CD14-positive monocyte (primary cell): Measurements from ENCODE around the gene SSB. TPM values are rescaled to one million over a fixed set of nuclear protein-coding genes. Genes with fewer than 3 reads are reported as not detected.

Experiments
- DNase-seq, 3 donors: peaks; one replicate each; pipeline ENCODE4 v3.0.0-alpha.2; 2011 to 2022
- H2AFZ ChIP-seq: 2 replicates; pipeline ENCODE4 v1.6.0; 2012; ENCODE audit warnings: mild to moderate bottlenecking, low read depth, low read length, inconsistent platforms; ENCODE audit not compliant: insufficient read depth, poor library complexity, severe bottlenecking
- H3K27ac ChIP-seq, 2 donors: 1 replicate in 1 of 2; 2 replicates in 1 of 2; pipeline ENCODE4 v1.5.1; 2012 to 2013; ENCODE audit warnings: low read length in 2 of 2, control low read depth in 1 of 2, inconsistent platforms in 1 of 2, low read depth in 1 of 2, mild to moderate bottlenecking in 1 of 2
- H3K27me3 ChIP-seq, 2 donors: one replicate each; pipeline versions ENCODE4 v1.6.0 to v1.6.1; 2011 to 2013; ENCODE audit warnings: low read length in 2 of 2; ENCODE audit not compliant: control insufficient read depth in 2 of 2, insufficient read depth in 2 of 2
- H3K36me3 ChIP-seq, 2 donors: replicated peaks in 1 of 2; 1 replicate in 1 of 2; 2 replicates in 1 of 2; pipeline versions ENCODE4 v1.5.1 to v1.6.1; 2012 to 2013; ENCODE audit warnings: low read length in 2 of 2, control low read depth in 1 of 2, inconsistent platforms in 1 of 2, mild to moderate bottlenecking in 1 of 2; ENCODE audit not compliant: insufficient read depth in 2 of 2, control insufficient read depth in 1 of 2
- H3K4me1 ChIP-seq, 2 donors: 1 replicate in 1 of 2; 2 replicates in 1 of 2; pipeline versions ENCODE4 v1.5.1 to v1.6.1; 2012 to 2013; ENCODE audit warnings: low read length in 2 of 2, control low read depth in 1 of 2, inconsistent platforms in 1 of 2, mild to moderate bottlenecking in 1 of 2, moderate library complexity in 1 of 2; ENCODE audit not compliant: insufficient read depth in 2 of 2, control insufficient read depth in 1 of 2
- H3K4me2 ChIP-seq: replicated peaks from 2 replicates; pipeline ENCODE3; 2012; ENCODE audit warnings: low read length, moderate library complexity, mild to moderate bottlenecking; ENCODE audit not compliant: poor library complexity, severe bottlenecking; ENCODE audit errors: extremely low read depth
- H3K4me3 ChIP-seq, 3 experiments: fragments of 200-600 bp in 1 of 3; sonication (generic) in 1 of 3; replicated peaks in 1 of 3; 1 replicate in 2 of 3; 2 replicates in 1 of 3; pipeline ENCODE4 v1.5.1; 2011 to 2013; ENCODE audit warnings: low read length in 3 of 3, mild to moderate bottlenecking in 3 of 3, control low read depth in 2 of 3, low read depth in 2 of 3, inconsistent platforms in 1 of 3, moderate library complexity in 1 of 3
- H3K79me2 ChIP-seq: 2 replicates; pipeline ENCODE4 v1.6.0; 2012; ENCODE audit warnings: mild to moderate bottlenecking, control low read depth, inconsistent platforms, low read length, moderate library complexity; ENCODE audit not compliant: insufficient read depth
- H3K9ac ChIP-seq: 2 replicates; pipeline ENCODE4 v1.6.0; 2017; ENCODE audit warnings: low read length, mild to moderate bottlenecking; ENCODE audit not compliant: insufficient read depth, poor library complexity, severe bottlenecking
- H3K9me3 ChIP-seq, 2 donors: replicated peaks in 1 of 2; 1 replicate in 1 of 2; 2 replicates in 1 of 2; pipeline versions ENCODE4 v1.5.1 to v1.6.1; 2012 to 2013; ENCODE audit warnings: low read length in 2 of 2, control low read depth in 1 of 2; ENCODE audit not compliant: control insufficient read depth in 1 of 2, insufficient read depth in 1 of 2
- H4K20me1 ChIP-seq: 2 replicates; pipeline ENCODE4 v1.6.0; 2012; ENCODE audit warnings: mild to moderate bottlenecking, low read length, control low read depth, moderate library complexity; ENCODE audit not compliant: insufficient read depth
- H3K27ac Mint-ChIP-seq, 7 donors: one replicate each; pipeline ENCODE4 v1.8.0; 2020; ENCODE audit warnings: mild to moderate bottlenecking in 7 of 7, mixed read lengths in 7 of 7, moderate library complexity in 6 of 7, inconsistent platforms in 2 of 7
- H3K27me3 Mint-ChIP-seq, 3 donors: one replicate each; pipeline ENCODE4 v1.8.0; 2021 to 2022; ENCODE audit warnings: low read depth in 3 of 3, mild to moderate bottlenecking in 3 of 3, mixed read lengths in 3 of 3, moderate library complexity in 3 of 3, inconsistent platforms in 1 of 3
- H3K36me3 Mint-ChIP-seq, 2 donors: one replicate each; pipeline ENCODE4 v1.8.0; 2020; ENCODE audit warnings: mixed read lengths in 2 of 2, inconsistent platforms in 1 of 2, mild to moderate bottlenecking in 1 of 2
- H3K4me1 Mint-ChIP-seq: one replicate; pipeline ENCODE4 v1.8.0; 2020; ENCODE audit warnings: mild to moderate bottlenecking, mixed read lengths
- H3K4me3 Mint-ChIP-seq, 2 donors: one replicate each; pipeline ENCODE4 v1.8.0; 2020; ENCODE audit warnings: mild to moderate bottlenecking in 2 of 2, mixed read lengths in 2 of 2, moderate library complexity in 1 of 2
- H3K9me3 Mint-ChIP-seq, 7 donors: one replicate each; pipeline ENCODE4 v1.8.0; 2020 to 2022; ENCODE audit warnings: mixed read lengths in 7 of 7, mild to moderate bottlenecking in 6 of 7, moderate library complexity in 6 of 7, inconsistent platforms in 2 of 7
- WGBS: methylation state at CpG from one replicate; pipeline ENCODE4 v1.1.5; 2013; ENCODE audit warnings: missing lambda C conversion rate; ENCODE audit not compliant: insufficient coverage; 5-methylcytosine and 5-hydroxymethylcytosine counted together
- intact Hi-C, 2 donors: fragments of 100-400 bp; cut with micrococcal nuclease; formaldehyde crosslinking; loops; one replicate each; pipeline versions ENCODE4 v1.15.0 to v1.15.1; 2023
- polyA plus RNA-seq, 3 donors: library from polyadenylated mRNA; depleted of rRNA in 1 of 3; unstranded in 2 of 3; stranded (reverse) in 1 of 3; fragments of 300-500 nt in 2 of 3; fragments of >200 nt in 1 of 3; fragmentation: Illumina TruSeq in 2 of 3; gene quantifications; 1 replicate in 2 of 3; 2 replicates in 1 of 3; pipeline ENCODE4 v1.2.3, GENCODE V29; 2012 to 2021
- TF ChIP-seq, protein P1 (sequence below): fragments of 200-600 bp; IDR thresholded peaks from one replicate; pipeline ENCODE4 v1.8.0; 2022; ENCODE audit warnings: antibody characterized with exemption, mild to moderate bottlenecking

The SSB gene
- polyA plus RNA-seq, 3 donors, result 32.6 to 88.7 (median 60.2) TPM

DNA sequence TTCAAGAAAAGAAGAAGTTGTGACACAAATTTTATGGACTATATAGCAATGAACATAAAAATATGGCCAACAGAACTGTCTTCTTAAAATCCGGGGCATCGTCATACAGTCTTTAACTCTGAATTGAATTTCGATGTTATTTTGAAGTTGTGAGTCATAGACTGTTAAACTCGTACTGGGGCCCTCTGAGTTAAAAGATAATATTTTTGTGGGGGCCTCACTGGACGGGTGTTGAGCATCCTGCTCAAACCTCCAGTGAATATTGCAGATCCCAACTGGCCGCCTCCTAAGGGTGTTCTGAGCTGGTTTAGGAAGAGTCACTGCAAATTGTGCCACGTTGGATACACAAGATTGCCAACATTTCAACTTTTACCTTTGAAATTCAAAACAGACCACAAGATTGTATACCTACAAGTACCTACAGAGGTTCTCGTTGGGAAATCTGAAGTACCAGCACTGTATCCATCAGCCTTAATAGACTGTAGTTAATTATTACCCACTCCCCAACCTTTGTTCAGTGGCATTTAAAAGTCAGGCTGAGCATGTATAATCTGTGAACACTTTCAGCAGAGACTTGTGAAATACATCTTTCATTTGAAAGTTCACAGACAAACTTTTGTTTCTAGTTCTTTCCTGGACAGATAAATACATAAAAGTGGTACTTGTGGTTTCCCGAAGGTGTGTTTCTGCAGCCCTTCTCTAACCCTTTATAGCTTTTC, 37.3 kb upstream of the SSB start:
- Mint-ChIP-seq H3K4me1 (peaks cover 2% of the 10 kb centered on the region), H3K4me3 (no peak overlapping the region), H3K27me3 (no peaks in the 10 kb centered on the region), H3K9me3 (peaks cover 0 to 5% (median 0%) of the 10 kb centered on the region in 7 donors), H3K36me3 (no peaks in the 10 kb centered on the region), H3K27ac (no peak overlapping the region)
- Histone ChIP-seq H3K27ac (no peak overlapping the region), H3K9ac (no peak overlapping the region), H3K4me2 (no peak overlapping the region), H4K20me1 (no peaks in the 10 kb centered on the region), H3K9me3 (no peaks in the 10 kb centered on the region), H3K4me3 (no peak overlapping the region), H2AFZ (no peak overlapping the region), H3K36me3 (no peaks in the 10 kb centered on the region), H3K79me2 (no peaks in the 10 kb centered on the region), H3K27me3 (no peaks in the 10 kb centered on the region), H3K4me1 (no peaks in the 10 kb centered on the region)
- DNase-seq, result no peak
- TF ChIP-seq, protein P1, sequence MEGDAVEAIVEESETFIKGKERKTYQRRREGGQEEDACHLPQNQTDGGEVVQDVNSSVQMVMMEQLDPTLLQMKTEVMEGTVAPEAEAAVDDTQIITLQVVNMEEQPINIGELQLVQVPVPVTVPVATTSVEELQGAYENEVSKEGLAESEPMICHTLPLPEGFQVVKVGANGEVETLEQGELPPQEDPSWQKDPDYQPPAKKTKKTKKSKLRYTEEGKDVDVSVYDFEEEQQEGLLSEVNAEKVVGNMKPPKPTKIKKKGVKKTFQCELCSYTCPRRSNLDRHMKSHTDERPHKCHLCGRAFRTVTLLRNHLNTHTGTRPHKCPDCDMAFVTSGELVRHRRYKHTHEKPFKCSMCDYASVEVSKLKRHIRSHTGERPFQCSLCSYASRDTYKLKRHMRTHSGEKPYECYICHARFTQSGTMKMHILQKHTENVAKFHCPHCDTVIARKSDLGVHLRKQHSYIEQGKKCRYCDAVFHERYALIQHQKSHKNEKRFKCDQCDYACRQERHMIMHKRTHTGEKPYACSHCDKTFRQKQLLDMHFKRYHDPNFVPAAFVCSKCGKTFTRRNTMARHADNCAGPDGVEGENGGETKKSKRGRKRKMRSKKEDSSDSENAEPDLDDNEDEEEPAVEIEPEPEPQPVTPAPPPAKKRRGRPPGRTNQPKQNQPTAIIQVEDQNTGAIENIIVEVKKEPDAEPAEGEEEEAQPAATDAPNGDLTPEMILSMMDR, result no peak
- WGBS, result 100% methylated on average over 4 of the region's 9 CpGs
- intact Hi-C loops, result no loop called here

DNA sequence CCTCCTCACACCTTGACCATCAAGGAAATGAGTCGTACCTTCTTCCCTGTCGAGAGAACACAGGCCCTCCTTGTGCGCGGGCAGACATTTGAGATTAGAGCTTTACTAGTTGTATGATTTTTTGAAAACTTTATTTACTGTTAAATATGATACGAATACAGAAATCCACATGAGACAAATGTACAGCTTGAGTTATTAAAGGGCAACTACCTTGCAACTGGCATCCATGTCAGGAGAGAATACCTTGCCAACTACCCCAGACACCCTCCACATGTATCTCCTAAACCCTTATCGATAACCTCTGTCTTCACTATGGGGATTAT, 36.7 kb upstream of the SSB start:
- no peak overlapping the region for H3K4me3 Mint-ChIP-seq
- DNase-seq, result no peak

More for the DNA sequence above, 36.7 kb upstream of the SSB start:
- H3K27ac Mint-ChIP-seq, result no peak overlapping the region
- H3K27ac ChIP-seq, result no peak overlapping the region
- no peaks in the 10 kb centered on the region for H3K36me3 Mint-ChIP-seq
- peaks cover 0 to 2% (median 0%) of the 10 kb centered on the region in 3 donors for H3K27me3 Mint-ChIP-seq
- H3K79me2 ChIP-seq, result no peaks in the 10 kb centered on the region
- intact Hi-C loops, result no loop called here
- no CpG with 5 or more reads among the region's 6 CpGs for WGBS
- no peaks in the 10 kb centered on the region for H4K20me1 ChIP-seq
- H3K27me3 ChIP-seq, result no peaks in the 10 kb centered on the region
- H2AFZ ChIP-seq, result no peak overlapping the region
- H3K9me3 Mint-ChIP-seq, result peaks cover 0 to 5% (median 0%) of the 10 kb centered on the region in 7 donors
- H3K36me3 ChIP-seq, result no peaks in the 10 kb centered on the region
- peaks cover 3% of the 10 kb centered on the region for H3K4me1 Mint-ChIP-seq
- no peak overlapping the region for H3K4me3 ChIP-seq
- TF ChIP-seq, protein P1, result no peak
- no peaks in the 10 kb centered on the region for H3K4me1 ChIP-seq
- no peak overlapping the region for H3K4me2 ChIP-seq
- no peak overlapping the region for H3K9ac ChIP-seq
- H3K9me3 ChIP-seq, result no peaks in the 10 kb centered on the region
